Subcutaneous adipose tissue (tissue), 4 donors: Measurements from ENCODE around the gene CABYR. TPM values are rescaled to one million over a fixed set of nuclear protein-coding genes. Genes with fewer than 3 reads are reported as not detected.

Source experiments
- total RNA-seq, 4 donors: library from RNA; depleted of rRNA; stranded (reverse); fragments of >200 nt; gene quantifications; one replicate each; pipeline ENCODE4 v1.1.0, GENCODE V29; 2016
- TF ChIP-seq, protein P1 (sequence below): fragments of 450-650 bp; IDR thresholded peaks from one replicate; pipeline ENCODE4 v1.5.1; 2016; ENCODE audit warnings: low read depth, mild to moderate bottlenecking, control low read depth, antibody characterized with exemption, moderate library complexity

CABYR gene
- total RNA-seq, 4 donors from 2014 or later: 0.22 to 2.2 (median 0.33) TPM; not detected in 1

- TF ChIP-seq, protein P1, sequence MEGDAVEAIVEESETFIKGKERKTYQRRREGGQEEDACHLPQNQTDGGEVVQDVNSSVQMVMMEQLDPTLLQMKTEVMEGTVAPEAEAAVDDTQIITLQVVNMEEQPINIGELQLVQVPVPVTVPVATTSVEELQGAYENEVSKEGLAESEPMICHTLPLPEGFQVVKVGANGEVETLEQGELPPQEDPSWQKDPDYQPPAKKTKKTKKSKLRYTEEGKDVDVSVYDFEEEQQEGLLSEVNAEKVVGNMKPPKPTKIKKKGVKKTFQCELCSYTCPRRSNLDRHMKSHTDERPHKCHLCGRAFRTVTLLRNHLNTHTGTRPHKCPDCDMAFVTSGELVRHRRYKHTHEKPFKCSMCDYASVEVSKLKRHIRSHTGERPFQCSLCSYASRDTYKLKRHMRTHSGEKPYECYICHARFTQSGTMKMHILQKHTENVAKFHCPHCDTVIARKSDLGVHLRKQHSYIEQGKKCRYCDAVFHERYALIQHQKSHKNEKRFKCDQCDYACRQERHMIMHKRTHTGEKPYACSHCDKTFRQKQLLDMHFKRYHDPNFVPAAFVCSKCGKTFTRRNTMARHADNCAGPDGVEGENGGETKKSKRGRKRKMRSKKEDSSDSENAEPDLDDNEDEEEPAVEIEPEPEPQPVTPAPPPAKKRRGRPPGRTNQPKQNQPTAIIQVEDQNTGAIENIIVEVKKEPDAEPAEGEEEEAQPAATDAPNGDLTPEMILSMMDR: no peak
These were observed 8.4 kb upstream of the CABYR start for GRCh38 chr18:24130494-24130893.

- TF ChIP-seq, protein P1: no peak
These were observed 1.9 kb upstream of the CABYR start for GRCh38 chr18:24136967-24137373.

- TF ChIP-seq, protein P1: no peak
These were observed 463 bp upstream of the CABYR start for GRCh38 chr18:24138409-24138788.

- TF ChIP-seq, protein P1: no peak
These were observed 1.8 kb downstream of the CABYR start for GRCh38 chr18:24140697-24141096.

GRCh38 chr18:24142376-24142775 lies 3.5 kb downstream of the CABYR start:
- TF ChIP-seq, protein P1: no peak

DNA sequence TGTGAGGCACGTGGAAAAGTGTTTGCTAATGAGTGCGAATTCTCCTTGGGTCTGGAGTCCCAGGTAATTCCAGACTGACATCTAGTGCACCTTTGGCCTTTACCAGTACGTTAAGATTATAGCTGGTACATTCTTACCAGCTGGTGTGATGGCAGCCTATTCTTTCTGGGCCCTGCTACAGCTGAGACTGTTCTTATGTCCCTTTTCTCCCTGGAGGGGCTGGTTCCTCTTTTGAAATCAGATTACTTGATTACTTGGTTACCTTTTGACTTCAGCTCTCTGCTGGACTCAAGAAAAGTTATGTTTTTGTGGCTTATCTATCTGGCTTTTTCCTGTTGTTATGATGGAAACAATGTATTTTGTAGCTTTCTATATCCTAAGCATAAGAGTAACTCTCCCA lies 14.5 kb downstream of the CABYR start:
- TF ChIP-seq, protein P1: no peak

- TF ChIP-seq, protein P1: no peak
These were observed 19.0 kb downstream of the CABYR start for GRCh38 chr18:24157855-24158254.
